Stimulated activated CD4-positive, alpha-beta T cell treated with anti-CD3 and anti-CD28 coated beads, Interleukin-4, amount 100 ng/mL, for 24 hours (primary cell): Measurements from ENCODE around the gene SLC26A8.
"Not testable (repeated sequence)": the region's sequence is repeated elsewhere in the genome, so short reads cannot be mapped to it uniquely, and the experiment has no call there.

Source experiments
- DNase-seq: peaks from one replicate; pipeline ENCODE4 v3.0.0-alpha.2; 2020

SLC26A8 gene

GRCh38 chr6:36050947-36051710 lies 26.7 kb upstream of the SLC26A8 start:
- DNase-seq, result no peak

GRCh38 chr6:36050305-36050704 lies 25.9 kb upstream of the SLC26A8 start:
- no peak for DNase-seq

- DNase-seq, result no peak
Measured at GRCh38 chr6:36049582-36049981, 25.1 kb upstream of the SLC26A8 start.

GRCh38 chr6:36042618-36043260 lies 18.3 kb upstream of the SLC26A8 start:
- no peak for DNase-seq

- no peak for DNase-seq
Measured at GRCh38 chr6:36040958-36041357, 16.5 kb upstream of the SLC26A8 start.

GRCh38 chr6:36039112-36039511 lies 14.7 kb upstream of the SLC26A8 start:
- DNase-seq, result no peak

GRCh38 chr6:36038120-36038876 lies 13.9 kb upstream of the SLC26A8 start:
- DNase-seq, result no peak

- no peak for DNase-seq
Measured at GRCh38 chr6:36035225-36035624, 10.8 kb upstream of the SLC26A8 start.

- DNase-seq, result no peak
Measured at GRCh38 chr6:36034441-36034840, 10.0 kb upstream of the SLC26A8 start.

GRCh38 chr6:36033935-36034334 lies 9.5 kb upstream of the SLC26A8 start:
- DNase-seq, result peak; percentile 53

- DNase-seq, result not testable (repeated sequence)
Measured at GRCh38 chr6:36033144-36033543, 8.7 kb upstream of the SLC26A8 start.

GRCh38 chr6:36032261-36032660 lies 7.8 kb upstream of the SLC26A8 start:
- DNase-seq, result no peak

GRCh38 chr6:36029464-36029863 lies 5.0 kb upstream of the SLC26A8 start:
- no peak for DNase-seq

- DNase-seq, result peak; percentile 82
Measured at GRCh38 chr6:36028877-36029324, 4.5 kb upstream of the SLC26A8 start.

- DNase-seq, result peak; percentile 43
Measured at GRCh38 chr6:36028088-36028876, 3.8 kb upstream of the SLC26A8 start.

GRCh38 chr6:36027501-36028087 lies 3.2 kb upstream of the SLC26A8 start, which contains the start of gene MAPK14:
TSS of gene MAPK14 (plus strand) at chr6:36027808. CDS start at chr6:36028158, 350 bp downstream.
- peak; percentile 99 for DNase-seq

GRCh38 chr6:36025932-36026327 lies 1.5 kb upstream of the SLC26A8 start:
- no peak for DNase-seq

- DNase-seq, result no peak
Measured at GRCh38 chr6:36025260-36025931, 955 bp upstream of the SLC26A8 start.

- no peak for DNase-seq
Measured at GRCh38 chr6:36020154-36020553, 4.3 kb downstream of the SLC26A8 start.

- no peak for DNase-seq
Measured at GRCh38 chr6:36019167-36019566, 5.3 kb downstream of the SLC26A8 start.

- DNase-seq, result no peak
Measured at GRCh38 chr6:36018339-36018738, 6.1 kb downstream of the SLC26A8 start.

- DNase-seq, result no peak
Measured at GRCh38 chr6:36015666-36016065, 8.8 kb downstream of the SLC26A8 start.
